Caco-2 (cell line): ENCODE measurements around the gene SLC38A2. TPM values are rescaled to one million over a fixed set of nuclear protein-coding genes. Genes with fewer than 3 reads are reported as not detected.

Source experiments
- BruUV-seq: library from RNA; stranded (reverse); fragments of 400-500 nt; replicated peaks from 2 replicates; lab custom pipeline; 2021; lab: Mats Ljungman, UMichigan
- CTCF ChIA-PET: fragments of 300-600 bp; sonication (Branson Sonifier 250); formaldehyde crosslinking; loops from one replicate; lab custom pipeline; 2022; ENCODE audit warnings: antibody characterized with exemption; lab: Charles Lee
- POLR2A ChIA-PET: fragments of 300-600 bp; sonication (Branson Sonifier 250); formaldehyde crosslinking; loops from one replicate; lab custom pipeline; 2022; ENCODE audit warnings: antibody characterized with exemption; lab: Charles Lee
- DNase-seq, 2 experiments: peaks; one replicate each; pipeline versions ENCODE4 v3.0.0 to v3.0.0-alpha.2; 2020 to 2022
- H3K27me3 ChIP-seq: replicated peaks from 2 replicates; pipeline ENCODE4 v1.6.0; 2011; ENCODE audit warnings: low read length; ENCODE audit not compliant: control insufficient read depth, insufficient read depth
- H3K36me3 ChIP-seq: 2 replicates; pipeline ENCODE4 v1.5.1; 2011; ENCODE audit warnings: low read length; ENCODE audit not compliant: control insufficient read depth, insufficient read depth
- H3K4me1 ChIP-seq: fragments of 250-450 bp; sonication (Bioruptor Pico); 2 replicates; pipeline ENCODE4 v1.5.1; 2020; ENCODE audit warnings: mild to moderate bottlenecking
- H3K4me3 ChIP-seq: 2 replicates; pipeline ENCODE4 v1.5.1; 2011; ENCODE audit warnings: low read depth, mild to moderate bottlenecking, control low read depth, low read length
- H3K9me3 ChIP-seq: fragments of 250-450 bp; sonication (Bioruptor Pico); 2 replicates; pipeline ENCODE4 v1.5.1; 2020; ENCODE audit warnings: mild to moderate bottlenecking, moderate library complexity
- H3K27ac Mint-ChIP-seq: one replicate; pipeline ENCODE4 v1.8.0; 2022; ENCODE audit warnings: mixed read lengths; ENCODE audit not compliant: unreplicated experiment
- H3K27me3 Mint-ChIP-seq: one replicate; pipeline ENCODE4 v1.8.0; 2022; ENCODE audit warnings: mixed read lengths; ENCODE audit not compliant: insufficient read depth, unreplicated experiment
- H3K36me3 Mint-ChIP-seq: one replicate; pipeline ENCODE4 v1.8.0; 2022; ENCODE audit warnings: mild to moderate bottlenecking, mixed read lengths; ENCODE audit not compliant: insufficient read depth, unreplicated experiment
- H3K4me1 Mint-ChIP-seq: one replicate; pipeline ENCODE4 v1.8.0; 2022; ENCODE audit warnings: low read depth, mixed read lengths; ENCODE audit not compliant: unreplicated experiment
- H3K4me3 Mint-ChIP-seq: one replicate; pipeline ENCODE4 v1.8.0; 2022; ENCODE audit warnings: mild to moderate bottlenecking, moderate library complexity, mixed read lengths; ENCODE audit not compliant: unreplicated experiment
- H3K9me3 Mint-ChIP-seq: one replicate; pipeline ENCODE4 v1.8.0; 2022; ENCODE audit warnings: mixed read lengths; ENCODE audit not compliant: unreplicated experiment
- intact Hi-C: fragments of 100-400 bp; cut with micrococcal nuclease; formaldehyde crosslinking; loops from one replicate; pipeline ENCODE4 v1.10.0; 2022; ENCODE audit not compliant: unreplicated experiment
- total RNA-seq: library from RNA; stranded (reverse); gene quantifications from 2 replicates; pipeline ENCODE4 v1.2.3, GENCODE V29; 2022
- TF ChIP-seq, protein P1 (sequence below), 2 experiments: fragments of 200-600 bp in 1 of 2; IDR thresholded peaks; 1 replicate in 1 of 2; 2 replicates in 1 of 2; pipeline versions ENCODE4 v1.5.1 to v1.8.0; 2011 to 2022; ENCODE audit warnings: antibody characterized with exemption in 1 of 2, control low read depth in 1 of 2, inconsistent platforms in 1 of 2, low read depth in 1 of 2, low read length in 1 of 2, mild to moderate bottlenecking in 1 of 2, moderate library complexity in 1 of 2; ENCODE audit not compliant: insufficient read depth in 1 of 2, severe bottlenecking in 1 of 2, unreplicated experiment in 1 of 2

SLC38A2 gene
- total RNA-seq, 1 experiment from 2014 or later = 331 TPM

DNA sequence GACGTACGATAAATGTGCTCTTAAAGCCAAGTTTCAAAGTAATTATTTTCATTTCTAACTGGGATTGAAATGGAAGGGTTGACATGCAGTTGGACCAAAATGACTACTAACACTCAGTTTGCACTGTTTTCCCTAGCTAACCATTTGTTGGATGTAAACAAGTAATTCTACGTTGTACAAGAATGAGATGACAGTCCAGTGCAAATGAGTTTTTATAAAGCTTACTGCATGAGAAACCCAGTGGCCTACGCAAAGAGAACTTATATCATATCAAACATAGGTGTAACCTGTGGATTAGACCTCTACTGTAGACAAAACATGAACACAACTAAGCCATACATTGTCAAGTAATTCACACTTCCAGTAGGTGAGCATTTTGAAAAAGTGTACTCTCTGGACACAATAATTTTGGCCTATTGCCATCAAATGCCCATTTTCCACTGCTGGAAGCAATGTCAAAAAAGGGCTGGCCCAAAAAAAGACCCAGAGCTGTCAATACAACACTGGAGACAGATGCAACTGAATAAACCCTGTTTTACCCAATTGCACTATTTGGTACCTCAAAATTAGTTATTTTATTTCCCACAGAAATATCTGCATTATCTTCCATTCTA is 12.8 kb downstream of the SLC38A2 start:
- Mint-ChIP-seq H3K27ac (no peak overlapping the region), H3K27me3 (no peaks in the 10 kb centered on the region), H3K4me1 (no peaks in the 10 kb centered on the region), H3K36me3 (peaks cover 80% of the 10 kb centered on the region), H3K4me3 (no peak overlapping the region), H3K9me3 (no peaks in the 10 kb centered on the region)
- Histone ChIP-seq H3K9me3 (no peaks in the 10 kb centered on the region), H3K4me3 (no peak overlapping the region), H3K27me3 (no peaks in the 10 kb centered on the region), H3K36me3 (peaks cover 8% of the 10 kb centered on the region), H3K4me1 (peaks cover 7% of the 10 kb centered on the region; the same call in 1 of the 2 replicates)
- ChIA-PET CTCF (interaction anchor here (0.6 kb wide), 1 partner anchor 1075 kb away, joined by 3 read pairs; no protein-coding TSS in a partner anchor), POLR2A (no interaction called here)
- TF ChIP-seq, protein P1, sequence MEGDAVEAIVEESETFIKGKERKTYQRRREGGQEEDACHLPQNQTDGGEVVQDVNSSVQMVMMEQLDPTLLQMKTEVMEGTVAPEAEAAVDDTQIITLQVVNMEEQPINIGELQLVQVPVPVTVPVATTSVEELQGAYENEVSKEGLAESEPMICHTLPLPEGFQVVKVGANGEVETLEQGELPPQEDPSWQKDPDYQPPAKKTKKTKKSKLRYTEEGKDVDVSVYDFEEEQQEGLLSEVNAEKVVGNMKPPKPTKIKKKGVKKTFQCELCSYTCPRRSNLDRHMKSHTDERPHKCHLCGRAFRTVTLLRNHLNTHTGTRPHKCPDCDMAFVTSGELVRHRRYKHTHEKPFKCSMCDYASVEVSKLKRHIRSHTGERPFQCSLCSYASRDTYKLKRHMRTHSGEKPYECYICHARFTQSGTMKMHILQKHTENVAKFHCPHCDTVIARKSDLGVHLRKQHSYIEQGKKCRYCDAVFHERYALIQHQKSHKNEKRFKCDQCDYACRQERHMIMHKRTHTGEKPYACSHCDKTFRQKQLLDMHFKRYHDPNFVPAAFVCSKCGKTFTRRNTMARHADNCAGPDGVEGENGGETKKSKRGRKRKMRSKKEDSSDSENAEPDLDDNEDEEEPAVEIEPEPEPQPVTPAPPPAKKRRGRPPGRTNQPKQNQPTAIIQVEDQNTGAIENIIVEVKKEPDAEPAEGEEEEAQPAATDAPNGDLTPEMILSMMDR (IDR thresholded peaks at IDR 0.05; ENCODE audit: insufficient read depth in 1 of 2, low read depth in 1 of 2, low read length in 1 of 2, severe bottlenecking in 1 of 2, unreplicated experiment in 1 of 2) = no peak
- no TSS peak for BruUV-seq
- intact Hi-C loops = loop anchor here (5.0 kb wide), 1 partner anchor 663 kb away; no protein-coding TSS in a partner anchor
- no peak for DNase-seq

DNA sequence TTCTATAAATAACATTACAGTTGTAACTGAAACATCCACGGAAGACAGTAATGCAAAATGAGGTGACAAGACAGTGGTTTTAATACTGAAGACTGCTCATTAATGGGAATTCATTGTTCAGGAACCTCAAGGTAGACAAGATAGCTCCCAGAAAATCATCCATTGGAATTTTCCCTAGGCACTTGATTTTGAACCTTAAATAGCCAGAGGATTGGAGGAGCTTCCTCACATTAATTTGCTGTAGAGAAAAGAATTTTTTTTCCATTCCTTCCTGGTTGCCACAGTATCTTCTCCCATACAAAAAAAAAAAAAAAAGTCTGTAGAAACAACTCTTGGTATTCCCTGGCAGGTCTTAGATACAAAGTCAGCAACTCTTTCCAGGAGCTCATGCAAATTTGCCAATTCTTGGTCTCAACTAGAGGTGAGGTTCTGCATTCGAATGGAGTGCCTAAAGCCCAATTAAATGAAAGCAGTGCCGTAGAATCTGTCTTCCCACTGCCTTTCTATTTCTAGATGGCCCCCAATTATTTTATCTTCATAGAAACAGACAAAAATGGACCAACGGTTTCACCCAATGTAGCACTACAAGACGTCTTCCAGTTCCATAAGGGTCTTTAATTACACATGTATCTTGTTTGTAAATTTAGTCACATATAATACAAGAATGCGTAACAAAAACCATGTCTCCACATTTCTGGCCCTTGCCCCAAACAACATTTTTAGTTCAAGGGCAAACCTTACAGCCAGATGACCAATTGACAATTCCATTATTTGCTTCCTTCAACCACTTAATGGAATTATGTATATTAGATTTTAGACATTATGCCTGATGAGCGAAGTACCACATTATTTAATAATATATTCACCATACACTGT is 13.5 kb downstream of the SLC38A2 start:
- Mint-ChIP-seq H3K36me3 (peaks cover 73% of the 10 kb centered on the region), H3K27ac (no peak overlapping the region), H3K4me3 (no peak overlapping the region), H3K9me3 (no peaks in the 10 kb centered on the region), H3K4me1 (no peaks in the 10 kb centered on the region), H3K27me3 (no peaks in the 10 kb centered on the region)
- BruUV-seq = TSS peak; percentile 7
- Histone ChIP-seq H3K36me3 (peaks cover 8% of the 10 kb centered on the region), H3K9me3 (no peaks in the 10 kb centered on the region), H3K4me3 (no peak overlapping the region), H3K4me1 (peaks cover 12% of the 10 kb centered on the region), H3K27me3 (no peaks in the 10 kb centered on the region)
- CTCF ChIA-PET = interaction anchor here (0.6 kb wide), 1 partner anchor 1076 kb away, joined by 3 read pairs; no protein-coding TSS in a partner anchor
- TF ChIP-seq, protein P1 (IDR thresholded peaks at IDR 0.05; ENCODE audit: insufficient read depth in 1 of 2, low read depth in 1 of 2, low read length in 1 of 2, severe bottlenecking in 1 of 2, unreplicated experiment in 1 of 2) = no peak
- intact Hi-C loops = no loop called here
- no peak for DNase-seq
- POLR2A ChIA-PET = interaction anchor here (0.6 kb wide), 1 partner anchor 213 kb away, joined by 3 read pairs; no protein-coding TSS in a partner anchor

DNA sequence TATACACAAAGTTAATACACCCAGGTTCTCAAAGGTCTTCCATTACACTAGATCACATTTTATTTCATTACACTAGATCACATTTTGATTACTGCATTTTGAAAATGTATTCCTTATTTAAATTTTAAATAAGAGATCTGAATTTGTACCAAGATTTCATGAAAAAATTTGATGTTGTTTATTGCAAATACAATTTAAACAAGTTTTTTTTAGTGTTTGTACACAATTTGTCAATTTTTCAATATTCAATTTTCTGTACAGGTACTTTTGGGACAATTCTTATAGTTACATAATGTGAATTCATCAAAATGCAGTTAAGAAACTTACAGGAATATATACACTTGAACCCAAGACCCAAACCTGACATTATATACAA is 14.3 kb downstream of the SLC38A2 start:
- H3K4me3 Mint-ChIP-seq = no peak overlapping the region
- H3K36me3 Mint-ChIP-seq = peaks cover 66% of the 10 kb centered on the region
- H3K9me3 Mint-ChIP-seq = no peaks in the 10 kb centered on the region
- no peak for DNase-seq
- H3K4me3 ChIP-seq = no peak overlapping the region
- BruUV-seq = no TSS peak
- no peaks in the 10 kb centered on the region for H3K27me3 ChIP-seq
- TF ChIP-seq, protein P1 (IDR thresholded peaks at IDR 0.05; ENCODE audit: insufficient read depth in 1 of 2, low read depth in 1 of 2, low read length in 1 of 2, severe bottlenecking in 1 of 2, unreplicated experiment in 1 of 2) = no peak
- H3K36me3 ChIP-seq = peaks cover 8% of the 10 kb centered on the region
- no peaks in the 10 kb centered on the region for H3K9me3 ChIP-seq
- H3K4me1 Mint-ChIP-seq = no peaks in the 10 kb centered on the region
- H3K27me3 Mint-ChIP-seq = no peaks in the 10 kb centered on the region
- intact Hi-C loops = no loop called here
- peaks cover 12% of the 10 kb centered on the region for H3K4me1 ChIP-seq
- CTCF ChIA-PET = no interaction called here
- H3K27ac Mint-ChIP-seq = peak overlapping the region; percentile 16
- POLR2A ChIA-PET = interaction anchor here (0.6 kb wide), 1 partner anchor 213 kb away, joined by 3 read pairs; no protein-coding TSS in a partner anchor
